GM21723 (cell line): ENCODE data around the gene DDX43.
"Not testable (repeated sequence)": the region's sequence is repeated elsewhere in the genome, so short reads cannot be mapped to it uniquely, and the experiment has no call there.

Source experiments
- ATAC-seq: cut with Tn5 transposase; IDR thresholded peaks from one replicate; pipeline ENCODE4 v1.9.1; 2021; ENCODE audit warnings: mild to moderate bottlenecking, moderate library complexity; ENCODE audit not compliant: unreplicated experiment

DDX43 gene

GRCh38 chr6:73388800-73389512 is 5.7 kb upstream of the DDX43 start:
- peak; percentile 85 for ATAC-seq

DNA sequence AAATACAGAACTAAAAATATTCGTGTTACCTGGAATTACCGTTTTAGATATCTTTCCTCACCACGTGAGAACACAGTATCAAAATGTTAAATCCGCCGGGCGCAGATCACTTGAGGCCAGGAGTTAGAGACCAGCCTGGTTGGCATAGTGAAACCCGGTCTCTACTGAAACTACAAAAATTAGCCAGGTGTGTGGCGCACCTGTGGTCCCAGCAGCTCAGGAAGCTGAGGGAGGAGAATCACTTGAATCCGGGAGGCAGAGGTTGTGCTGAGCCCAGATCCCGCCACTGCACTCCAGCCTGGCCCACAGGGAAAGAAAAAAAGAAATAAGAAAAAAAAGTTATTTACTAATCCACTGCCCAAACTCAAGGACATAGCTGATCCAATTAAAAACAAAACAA is 4.8 kb upstream of the DDX43 start:
- no peak for ATAC-seq

GRCh38 chr6:73391675-73392074 is 3.0 kb upstream of the DDX43 start:
- ATAC-seq = no peak

DNA sequence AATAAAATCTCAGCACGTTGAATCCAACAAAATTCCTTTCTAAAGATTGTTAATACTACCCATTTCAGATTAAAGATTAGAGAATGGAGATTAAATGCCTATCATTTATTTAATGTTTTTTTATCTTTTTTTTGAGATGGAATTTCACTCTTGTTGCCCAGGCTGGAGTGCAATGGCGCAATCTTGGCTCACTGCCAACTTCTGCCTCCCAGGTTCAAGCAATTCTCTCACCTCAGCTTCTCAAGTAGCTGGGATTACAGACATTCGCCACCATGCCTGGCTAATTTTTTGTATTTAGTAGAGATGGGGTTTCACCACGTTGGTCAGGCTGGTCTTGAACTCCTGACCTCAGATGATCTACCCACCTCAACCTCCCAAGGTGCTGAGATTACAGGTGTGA is 2.4 kb upstream of the DDX43 start:
- ATAC-seq = not testable (repeated sequence)

GRCh38 chr6:73393278-73393677 is 1.4 kb upstream of the DDX43 start:
- no peak for ATAC-seq

DNA sequence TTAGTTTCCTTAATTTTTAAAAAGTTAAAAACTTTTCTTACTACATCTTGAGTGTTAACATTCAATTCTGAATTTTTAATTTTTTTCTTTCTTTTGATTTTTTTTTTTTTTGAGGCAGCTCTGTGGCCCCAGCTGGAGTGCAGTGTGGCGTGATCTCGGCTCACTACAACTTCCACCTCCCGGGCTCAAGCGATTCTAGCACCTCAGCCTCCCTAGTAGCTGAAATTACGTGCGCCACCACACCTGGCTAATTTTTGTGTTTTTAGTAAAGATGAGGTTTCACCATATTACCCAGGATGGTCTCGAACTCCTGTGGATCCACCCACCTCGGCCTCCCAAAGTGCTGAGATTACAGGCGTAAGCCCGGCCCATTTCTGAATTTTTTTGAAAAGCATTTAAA is 1.2 kb downstream of the DDX43 start:
- no peak for ATAC-seq

DNA sequence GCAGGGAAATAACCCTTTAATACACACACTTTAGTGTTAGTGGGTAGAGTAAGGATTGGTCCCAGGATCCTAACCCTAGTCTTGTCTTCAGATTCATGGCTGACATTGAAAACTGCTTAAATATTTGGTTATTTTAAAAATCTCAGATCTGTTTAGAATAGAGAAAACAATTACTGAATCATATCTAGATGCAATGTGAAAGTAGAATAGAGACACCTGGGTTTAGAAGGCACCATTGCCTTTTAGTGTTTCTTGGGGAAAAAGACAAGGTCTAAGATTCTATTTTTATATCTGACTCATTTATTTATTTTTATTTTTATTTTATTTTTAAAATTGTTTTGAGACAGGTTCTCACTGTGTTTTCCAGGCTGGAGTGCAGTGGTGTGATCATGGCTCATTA is 6.0 kb downstream of the DDX43 start:
- ATAC-seq = peak; percentile 53

DNA sequence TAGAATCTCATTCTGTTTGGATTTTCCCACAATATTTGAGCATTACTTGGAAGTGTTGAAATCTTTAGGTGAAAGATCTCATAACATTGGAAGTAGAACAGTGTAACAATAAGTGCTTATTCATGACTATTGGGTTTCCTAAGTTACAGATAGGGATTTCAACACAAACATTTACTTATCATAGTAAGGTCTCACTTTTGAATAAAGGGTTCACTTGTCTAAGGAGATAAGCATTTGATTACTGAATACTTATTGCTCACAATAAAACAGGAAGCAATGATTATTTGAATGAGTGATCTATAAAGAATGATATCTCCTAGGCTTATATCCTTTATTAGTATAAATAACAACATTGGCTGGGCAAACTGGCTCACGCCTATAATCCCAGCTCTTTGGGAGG is 14.8 kb downstream of the DDX43 start:
- no peak for ATAC-seq

DNA sequence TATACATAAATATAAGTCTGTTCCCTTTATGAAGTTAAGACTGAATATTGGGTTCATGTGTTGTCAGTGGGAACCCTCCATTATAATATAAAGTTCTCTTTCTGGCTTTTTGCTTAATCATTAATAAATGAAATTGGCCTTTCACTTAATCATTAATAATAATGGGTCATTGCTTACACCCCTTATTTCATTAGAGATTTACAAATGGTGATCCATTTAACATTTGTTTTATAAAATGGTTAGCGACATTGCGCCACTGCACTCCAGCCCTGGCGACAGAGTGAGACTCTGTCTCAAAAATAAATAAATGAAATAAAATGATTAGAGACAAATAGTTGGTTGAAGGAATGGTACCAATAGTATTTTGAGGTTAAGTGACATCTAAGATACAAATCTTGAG is 18.5 kb downstream of the DDX43 start:
- no peak for ATAC-seq

DNA sequence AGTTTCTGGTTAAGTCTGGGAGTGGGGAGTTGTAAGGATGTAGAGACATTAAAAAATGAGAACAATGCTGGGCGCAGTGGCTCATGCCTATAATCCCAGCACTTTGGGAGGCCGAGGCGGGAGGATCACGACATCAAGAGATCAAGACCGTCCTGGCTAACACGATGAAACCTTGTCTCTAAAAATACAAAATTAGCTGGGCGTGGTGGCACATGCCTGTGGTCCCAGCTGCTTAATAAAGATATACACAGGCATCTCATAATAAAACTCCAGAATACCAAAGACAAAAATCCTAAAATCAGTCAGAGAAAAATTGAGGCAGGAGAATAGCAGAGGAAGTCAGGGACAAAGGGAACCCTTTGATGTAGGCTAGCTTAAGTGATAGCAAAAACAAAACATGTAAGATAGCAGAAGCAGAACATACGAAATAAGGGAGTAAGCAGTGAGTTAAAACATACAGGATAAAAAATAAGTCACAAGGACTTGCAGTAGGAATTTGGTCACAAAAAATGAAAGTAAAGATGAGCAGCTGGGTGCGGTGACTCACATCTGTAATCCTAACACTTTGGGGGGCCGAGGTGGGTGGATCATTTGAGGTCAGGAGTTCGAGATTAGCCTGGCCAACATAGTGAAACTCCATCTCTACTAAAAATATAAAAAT is 23.6 kb downstream of the DDX43 start:
- ATAC-seq = no peak

DNA sequence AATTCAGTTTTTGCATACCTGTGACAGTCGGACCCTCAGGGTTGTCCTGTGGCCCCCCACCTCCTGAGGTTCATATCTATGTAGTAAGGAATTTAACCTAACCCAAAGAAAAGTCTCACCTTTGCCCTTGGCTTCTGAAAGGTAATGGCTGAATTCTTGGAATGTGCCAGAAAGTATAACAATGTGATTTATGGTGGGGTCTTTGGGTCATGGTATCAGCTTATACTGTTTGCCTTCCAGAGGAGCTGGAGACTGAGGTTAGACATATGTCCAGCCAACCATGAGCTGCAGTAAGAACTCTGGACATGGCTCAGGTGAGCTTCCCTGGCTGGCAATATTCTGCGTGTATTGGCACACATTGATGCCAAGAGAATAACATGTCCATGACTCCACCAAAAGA is 26.9 kb downstream of the DDX43 start:
- ATAC-seq = no peak

DNA sequence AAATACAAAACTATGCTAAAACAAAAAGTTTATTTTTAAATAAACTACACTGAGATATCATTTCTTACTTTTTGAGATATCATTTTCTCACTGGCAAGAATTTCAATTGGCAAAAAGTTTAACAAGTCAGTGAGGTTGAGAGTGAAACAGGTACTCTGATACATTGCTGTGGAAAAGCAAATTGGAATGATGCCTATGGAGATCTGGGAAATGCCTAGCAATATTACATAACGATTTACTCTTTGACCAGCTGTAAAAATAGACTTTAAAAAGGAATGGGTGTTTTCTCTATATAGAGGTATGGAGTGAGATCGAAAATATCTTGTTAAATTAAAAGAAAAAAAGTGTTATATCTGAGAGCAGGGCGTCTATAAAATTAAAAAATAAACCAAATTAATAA is 40.6 kb downstream of the DDX43 start:
- ATAC-seq = no peak

- ATAC-seq = no peak
These were observed 48.9 kb downstream of the DDX43 start for GRCh38 chr6:73443555-73443954.

DNA sequence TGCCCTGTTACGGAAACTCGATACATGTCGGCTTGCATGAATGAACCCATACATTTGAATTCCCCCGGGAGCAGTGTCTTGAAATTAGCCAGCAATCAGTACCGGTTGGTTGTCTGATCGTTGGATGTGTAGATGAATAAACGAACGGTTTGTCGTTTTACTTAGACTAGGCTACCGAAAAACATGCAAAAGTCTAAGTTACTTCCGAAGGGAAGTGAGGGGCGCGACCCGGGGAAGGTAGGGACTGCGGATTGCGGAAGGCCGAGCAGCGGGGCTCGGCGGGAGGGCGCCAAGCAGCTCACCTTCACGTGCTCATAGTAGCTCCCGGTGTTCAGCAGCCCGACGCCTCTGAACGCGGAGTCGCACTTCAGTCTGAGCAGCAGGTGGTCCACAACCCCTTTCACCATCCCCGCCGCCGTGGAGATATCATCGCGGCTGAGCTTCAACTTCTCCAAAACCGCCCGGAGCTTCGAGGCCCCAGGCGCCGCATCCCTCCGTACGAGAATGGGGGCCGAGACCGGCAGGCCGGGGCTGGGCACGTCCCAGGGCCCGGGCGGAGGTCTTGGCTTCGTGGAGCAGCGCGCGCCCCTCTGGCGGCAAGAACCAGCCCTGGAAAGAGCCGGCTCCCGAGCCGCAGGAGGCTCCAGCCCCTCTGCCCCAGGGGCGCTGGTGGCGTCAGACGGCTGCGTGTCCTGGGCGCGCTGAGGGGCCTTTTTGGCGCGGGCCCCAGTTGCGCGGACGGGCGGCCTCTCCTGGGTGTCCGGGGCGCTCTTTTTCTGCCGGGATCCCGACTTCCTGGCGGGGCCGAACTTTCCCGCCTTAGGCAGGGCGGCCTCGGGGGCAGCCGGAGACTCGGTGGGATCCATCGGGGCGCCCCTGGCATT is 56.8 kb downstream of the DDX43 start:
- peak; percentile 54 for ATAC-seq

GRCh38 chr6:73452107-73452461 is 57.5 kb downstream of the DDX43 start, which contains the start of gene CGAS:
Gene CGAS, minus strand, starts transcription at chr6:73452297. Its CDS starts 116 bp downstream, at chr6:73452181.
- peak; percentile 75 for ATAC-seq

- ATAC-seq = no peak
These were observed 61.4 kb downstream of the DDX43 start for GRCh38 chr6:73455865-73456629.

DNA sequence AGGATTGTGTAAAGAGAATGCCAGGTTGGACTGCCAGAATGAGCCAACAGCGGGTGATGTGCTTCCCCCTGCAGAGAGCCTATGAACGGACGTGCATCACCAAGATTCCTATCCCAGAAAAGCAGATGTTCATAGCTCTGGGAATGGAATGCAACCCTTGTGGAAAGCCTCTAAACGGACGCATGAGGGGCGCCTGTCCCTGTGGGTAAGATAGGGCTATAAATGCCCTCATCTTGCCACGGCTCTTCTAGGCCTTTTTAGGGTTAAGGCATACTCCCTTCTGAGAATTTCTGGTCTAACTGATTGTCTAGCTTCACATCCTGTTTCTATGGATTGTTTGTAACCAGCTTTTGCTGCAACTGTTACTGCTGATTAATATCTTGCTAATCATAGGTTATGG is 64.8 kb downstream of the DDX43 start:
- not testable (repeated sequence) for ATAC-seq

DNA sequence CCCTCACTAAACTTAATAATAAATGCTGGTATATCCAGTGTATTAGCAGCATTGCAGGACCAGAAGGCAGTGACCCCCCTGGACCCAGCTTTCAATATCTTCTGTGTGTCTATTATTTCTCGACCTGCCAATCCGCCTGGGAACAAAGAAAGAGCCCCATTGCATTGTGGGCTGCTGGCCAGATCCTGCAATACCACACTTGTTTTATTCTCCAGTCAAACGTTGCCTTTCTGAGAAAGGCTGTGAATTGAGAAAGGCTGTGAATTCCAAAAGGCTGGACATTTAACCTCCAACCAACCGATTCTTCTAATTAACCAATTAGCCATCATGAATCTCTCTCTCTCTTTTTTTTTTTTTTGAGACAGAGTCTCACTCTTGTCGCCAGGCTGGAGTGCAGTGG is 65.4 kb downstream of the DDX43 start:
- no peak for ATAC-seq

DNA sequence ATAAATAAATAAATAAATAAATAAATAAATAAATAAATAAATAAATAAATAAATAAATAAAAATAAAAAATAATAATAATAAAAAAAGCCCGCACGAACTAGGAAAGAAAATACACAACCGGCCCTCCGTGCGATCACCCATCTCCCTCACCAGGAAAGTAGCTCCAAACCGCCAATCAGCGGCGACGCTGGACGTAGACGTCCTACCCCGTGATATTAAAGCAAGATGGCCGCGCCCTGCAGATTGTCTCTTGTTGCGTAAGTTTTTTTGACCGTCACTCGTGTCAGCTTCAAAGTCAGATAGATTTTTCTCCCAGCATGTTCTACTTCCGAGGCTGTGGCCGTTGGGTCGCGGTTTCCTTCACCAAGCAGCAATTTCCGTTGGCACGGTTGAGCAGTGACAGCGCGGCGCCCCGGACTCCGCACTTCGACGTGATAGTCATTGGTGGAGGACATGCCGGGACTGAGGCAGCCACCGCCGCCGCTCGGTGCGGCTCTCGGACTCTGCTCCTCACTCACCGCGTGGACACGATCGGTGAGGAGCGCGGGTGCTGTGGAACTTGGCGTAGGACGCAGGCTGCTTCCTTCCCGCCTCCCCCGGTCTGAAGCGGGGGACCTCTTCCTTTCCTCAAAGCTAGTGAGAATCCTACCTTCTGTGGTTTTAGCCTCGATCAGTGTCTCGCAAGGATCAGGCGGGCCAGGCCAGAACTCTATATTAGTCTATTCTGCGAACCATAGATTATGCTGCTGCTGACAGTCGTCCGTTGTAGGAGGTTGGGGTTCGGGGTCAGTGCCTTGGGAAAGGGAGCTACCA is 67.1 kb downstream of the DDX43 start, which contains the start of gene MTO1:
Gene MTO1, plus strand, starts transcription at position 201 of the 814 bp plus-strand sequence. Its CDS starts 118 bp downstream, at position 319.
- peak; percentile 97 for ATAC-seq
